ENCODE data around the gene PAX5. TPM values are rescaled to one million over a fixed set of nuclear protein-coding genes. Genes with fewer than 3 reads are reported as not detected.
A peak's percentile ranks its signal among the peaks of the same experiment; 100 is the strongest.

The PAX5 gene
- total RNA-seq, 1 donor from 2014 or later = 0.16 TPM

- no peak overlapping the region for H3K4me3 Mint-ChIP-seq
- H3K4me1 Mint-ChIP-seq = peaks cover 3% of the 10 kb centered on the region
- intact Hi-C loops (cut with micrococcal nuclease) = loop anchor here (5.0 kb wide), 2 partner anchors 330 to 395 kb away; no protein-coding TSS in a partner anchor
- no peaks in the 10 kb centered on the region for H3K36me3 Mint-ChIP-seq (ENCODE audit: low read depth)
- H3K27me3 Mint-ChIP-seq = peaks cover 27% of the 10 kb centered on the region
- no peak overlapping the region for H3K27ac Mint-ChIP-seq
- no peaks in the 10 kb centered on the region for H3K9me3 Mint-ChIP-seq
- no peak for DNase-seq
Observed at GRCh38 chr9:36997414-36997813, 36.7 kb downstream of the PAX5 start.

GRCh38 chr9:36996706-36997086, 37.4 kb downstream of the PAX5 start:
- intact Hi-C loops (cut with micrococcal nuclease) = loop anchor here (5.0 kb wide), 2 partner anchors 331 to 396 kb away; no protein-coding TSS in a partner anchor
- no peak overlapping the region for H3K4me3 Mint-ChIP-seq
- H3K27ac Mint-ChIP-seq = no peak overlapping the region
- H3K9me3 Mint-ChIP-seq = peaks cover 1% of the 10 kb centered on the region
- no peaks in the 10 kb centered on the region for H3K36me3 Mint-ChIP-seq (ENCODE audit: low read depth)
- H3K4me1 Mint-ChIP-seq = peaks cover 3% of the 10 kb centered on the region
- H3K27me3 Mint-ChIP-seq = peaks cover 24% of the 10 kb centered on the region
- no peak for DNase-seq

- Mint-ChIP-seq H3K4me1 (peaks cover 3% of the 10 kb centered on the region), H3K9me3 (peaks cover 7% of the 10 kb centered on the region), H3K36me3 (ENCODE audit: low read depth) (no peaks in the 10 kb centered on the region), H3K4me3 (peak overlapping the region; percentile 57), H3K27ac (no peak overlapping the region), H3K27me3 (peaks cover 20% of the 10 kb centered on the region)
- peak; percentile 87 for DNase-seq
- intact Hi-C loops (cut with micrococcal nuclease) = loop anchor here (5.0 kb wide), 2 partner anchors 331 to 396 kb away; no protein-coding TSS in a partner anchor
Observed at GRCh38 chr9:36995927-36996705, 38.0 kb downstream of the PAX5 start.

GRCh38 chr9:36993933-36994764, 39.9 kb downstream of the PAX5 start:
- DNase-seq = no peak
- peaks cover 3% of the 10 kb centered on the region for H3K4me1 Mint-ChIP-seq
- H3K27ac Mint-ChIP-seq = no peak overlapping the region
- H3K27me3 Mint-ChIP-seq = peaks cover 28% of the 10 kb centered on the region
- H3K4me3 Mint-ChIP-seq = no peak overlapping the region
- peaks cover 17% of the 10 kb centered on the region for H3K9me3 Mint-ChIP-seq
- H3K36me3 Mint-ChIP-seq (ENCODE audit: low read depth) = peaks cover 5% of the 10 kb centered on the region
- intact Hi-C loops (cut with micrococcal nuclease) = no loop called here

GRCh38 chr9:36992501-36993316, 41.4 kb downstream of the PAX5 start:
- Mint-ChIP-seq H3K27ac (no peak overlapping the region), H3K36me3 (ENCODE audit: low read depth) (peaks cover 5% of the 10 kb centered on the region), H3K27me3 (peaks cover 37% of the 10 kb centered on the region), H3K4me3 (no peak overlapping the region), H3K4me1 (peaks cover 4% of the 10 kb centered on the region), H3K9me3 (peaks cover 17% of the 10 kb centered on the region)
- intact Hi-C loops (cut with micrococcal nuclease) = no loop called here
- no peak for DNase-seq

- no peak overlapping the region for H3K27ac Mint-ChIP-seq
Observed at GRCh38 chr9:36991516-36992134, 42.4 kb downstream of the PAX5 start.

GRCh38 chr9:36988848-36989247, 45.2 kb downstream of the PAX5 start:
- DNase-seq = no peak
- Mint-ChIP-seq H3K4me1 (peaks cover 5% of the 10 kb centered on the region), H3K27ac (no peak overlapping the region), H3K9me3 (peaks cover 17% of the 10 kb centered on the region), H3K4me3 (no peak overlapping the region), H3K36me3 (ENCODE audit: low read depth) (peaks cover 5% of the 10 kb centered on the region), H3K27me3 (peaks cover 58% of the 10 kb centered on the region)
- intact Hi-C loops (cut with micrococcal nuclease) = loop anchor here (5.0 kb wide), 1 partner anchor 48 kb away; no protein-coding TSS in a partner anchor

More at GRCh38 chr9:36991516-36992134, 42.4 kb downstream of the PAX5 start:
- peak; percentile 78 for DNase-seq
- Mint-ChIP-seq H3K36me3 (ENCODE audit: low read depth) (peaks cover 5% of the 10 kb centered on the region), H3K4me3 (no peak overlapping the region), H3K27me3 (peaks cover 46% of the 10 kb centered on the region), H3K9me3 (peaks cover 17% of the 10 kb centered on the region), H3K4me1 (peaks cover 8% of the 10 kb centered on the region)
- intact Hi-C loops (cut with micrococcal nuclease) = loop anchor here (1.0 kb wide), 1 partner anchor 118 kb away; no protein-coding TSS in a partner anchor

- H3K27ac Mint-ChIP-seq = no peak overlapping the region
- DNase-seq = no peak
- H3K27me3 Mint-ChIP-seq = peaks cover 61% of the 10 kb centered on the region
- peaks cover 5% of the 10 kb centered on the region for H3K36me3 Mint-ChIP-seq (ENCODE audit: low read depth)
- intact Hi-C loops (cut with micrococcal nuclease) = loop anchor here (5.0 kb wide), 1 partner anchor 49 kb away; no protein-coding TSS in a partner anchor
- H3K4me3 Mint-ChIP-seq = peak overlapping the region; percentile 3
- H3K9me3 Mint-ChIP-seq = peaks cover 17% of the 10 kb centered on the region
- peaks cover 5% of the 10 kb centered on the region for H3K4me1 Mint-ChIP-seq
Observed at GRCh38 chr9:36987891-36988290, 46.2 kb downstream of the PAX5 start.

GRCh38 chr9:36987409-36987808, 46.7 kb downstream of the PAX5 start:
- Mint-ChIP-seq H3K27ac (no peak overlapping the region), H3K4me1 (peaks cover 5% of the 10 kb centered on the region), H3K4me3 (no peak overlapping the region), H3K36me3 (ENCODE audit: low read depth) (peaks cover 5% of the 10 kb centered on the region), H3K9me3 (peaks cover 17% of the 10 kb centered on the region), H3K27me3 (peaks cover 65% of the 10 kb centered on the region)
- no peak for DNase-seq
- intact Hi-C loops (cut with micrococcal nuclease) = loop anchor here (5.0 kb wide), 1 partner anchor 50 kb away; no protein-coding TSS in a partner anchor

- Mint-ChIP-seq H3K4me3 (peak overlapping the region; percentile 17), H3K36me3 (ENCODE audit: low read depth) (peaks cover 5% of the 10 kb centered on the region), H3K4me1 (peaks cover 5% of the 10 kb centered on the region), H3K27ac (peak overlapping the region; percentile 29), H3K9me3 (peaks cover 16% of the 10 kb centered on the region), H3K27me3 (peaks cover 64% of the 10 kb centered on the region)
- intact Hi-C loops (cut with micrococcal nuclease) = loop anchor here (5.0 kb wide), 1 partner anchor 51 kb away; no protein-coding TSS in a partner anchor
- DNase-seq = no peak
Observed at GRCh38 chr9:36986468-36987408, 47.3 kb downstream of the PAX5 start.

- H3K4me3 Mint-ChIP-seq = peak overlapping the region; percentile 42
- peaks cover 5% of the 10 kb centered on the region for H3K4me1 Mint-ChIP-seq
- intact Hi-C loops (cut with micrococcal nuclease) = loop anchor here (5.0 kb wide), 1 partner anchor 51 kb away; no protein-coding TSS in a partner anchor
- no peak for DNase-seq
- no peak overlapping the region for H3K27ac Mint-ChIP-seq
- peaks cover 9% of the 10 kb centered on the region for H3K9me3 Mint-ChIP-seq
- H3K36me3 Mint-ChIP-seq (ENCODE audit: low read depth) = peaks cover 5% of the 10 kb centered on the region
- H3K27me3 Mint-ChIP-seq = peaks cover 66% of the 10 kb centered on the region
Observed at GRCh38 chr9:36985769-36986467, 48.1 kb downstream of the PAX5 start.

All from activated CD4-positive, alpha-beta T cell treated with anti-CD3 and anti-CD28 coated beads, Interleukin-2, amount 10 ng/mL, durations not matched to agents 24 days and 14 days (primary cell).